K562 (cell line): ENCODE results near the gene WDR70. TPM values are rescaled to one million over a fixed set of nuclear protein-coding genes. Genes with fewer than 3 reads are reported as not detected.
A peak's percentile ranks its signal among the peaks of the same experiment; 100 is the strongest.

Experiments
- ATAC-seq: fragments of 200-7000 bp; cut with Tn5 transposase; 3 replicates; pipeline ENCODE4 v1.9.1; 2020; ENCODE audit warnings: moderate library complexity
- BruUV-seq: library from RNA; stranded (reverse); fragments of 400-500 nt; replicated peaks from 2 replicates; lab custom pipeline; 2021; lab: Mats Ljungman, UMichigan
- CTCF ChIA-PET: fragments of 300-600 bp; formaldehyde crosslinking; extraction: SDS; loops from one replicate; lab custom pipeline; 2021; ENCODE audit warnings: low intra/inter-chr PET ratio; lab: Yijun Ruan, JAX
- POLR2A ChIA-PET: fragments of 300-600, 350-650 bp; sonication (Branson Sonifier 250); formaldehyde crosslinking; extraction: SDS; loops from one replicate; lab custom pipeline; 2021; ENCODE audit warnings: antibody characterized with exemption, inconsistent platforms; lab: Yijun Ruan, JAX
- DNase-seq, 4 experiments: peaks; one replicate each; pipeline versions ENCODE4 v3.0.0 to v3.0.0-alpha.2; 2011 to 2018; ENCODE audit warnings: low spot score in 3 of 4, mixed read lengths in 3 of 4; ENCODE audit errors: extremely low read depth in 1 of 4
- FAIRE-seq: peaks from 2 replicates; lab custom pipeline; 2011; peaks lifted over from hg19 to GRCh38; lab: Jason Lieb, UNC
- H2AFZ ChIP-seq: 2 replicates; pipeline ENCODE4 v1.6.0; 2011; ENCODE audit warnings: low read depth, low read length, control low read depth, inconsistent platforms
- H3K27ac ChIP-seq: fragments of 200-600 bp; 3 replicates; pipeline ENCODE4 v1.8.0; 2011; ENCODE audit warnings: low read depth, mild to moderate bottlenecking, control low read depth, inconsistent platforms, low read length, moderate library complexity, mixed read lengths; ENCODE audit errors: extremely low read depth
- H3K27me3 ChIP-seq, 2 experiments: fragments of 300-600 bp in 1 of 2; 2 replicates in 1 of 2; 3 replicates in 1 of 2; pipeline versions ENCODE4 v1.6.0 to v1.8.0; 2011; ENCODE audit warnings: inconsistent platforms in 2 of 2, low read length in 2 of 2, mild to moderate bottlenecking in 1 of 2, mixed read lengths in 1 of 2, moderate library complexity in 1 of 2; ENCODE audit not compliant: control insufficient read depth in 2 of 2, insufficient read depth in 2 of 2
- H3K36me3 ChIP-seq: fragments of 300-600 bp; 3 replicates; pipeline ENCODE4 v1.8.0; 2011; ENCODE audit warnings: mild to moderate bottlenecking, low read length, inconsistent platforms; ENCODE audit not compliant: control insufficient read depth, insufficient read depth
- H3K4me1 ChIP-seq, 2 experiments: fragments of 200-600 bp in 1 of 2; replicated peaks in 1 of 2; 2 replicates in 1 of 2; 3 replicates in 1 of 2; pipeline versions ENCODE4 v1.5.1 to v1.8.0; 2011; ENCODE audit warnings: inconsistent platforms in 2 of 2, low read length in 2 of 2, mild to moderate bottlenecking in 1 of 2, mixed read lengths in 1 of 2, moderate library complexity in 1 of 2; ENCODE audit not compliant: control insufficient read depth in 2 of 2, insufficient read depth in 2 of 2
- H3K4me2 ChIP-seq: 2 replicates; pipeline ENCODE4 v1.6.1; 2011; ENCODE audit warnings: low read length, control low read depth, inconsistent platforms, mixed read lengths; ENCODE audit not compliant: insufficient read depth
- H3K4me3 ChIP-seq: fragments of 200-600 bp; sonication (generic), shearing (Covaris generic); 2 replicates; pipeline ENCODE4 v1.5.1; 2016; ENCODE audit warnings: control low read depth, inconsistent platforms
- H3K79me2 ChIP-seq: fragments of 200-600 bp; 3 replicates; pipeline ENCODE4 v1.8.0; 2011; ENCODE audit warnings: low read length, inconsistent platforms; ENCODE audit not compliant: control insufficient read depth, insufficient read depth
- H3K9ac ChIP-seq, 2 experiments: 2 replicates each; pipeline versions ENCODE4 v1.6.0 to v1.6.1; 2011; ENCODE audit warnings: low read depth in 2 of 2, low read length in 2 of 2, control low read depth in 1 of 2, inconsistent platforms in 1 of 2, mild to moderate bottlenecking in 1 of 2, mixed read lengths in 1 of 2; ENCODE audit not compliant: insufficient read depth in 1 of 2
- H3K9me1 ChIP-seq: one replicate; pipeline ENCODE4 v1.6.0; 2011; ENCODE audit warnings: inconsistent platforms, mild to moderate bottlenecking, low read length, moderate library complexity; ENCODE audit not compliant: control insufficient read depth, insufficient read depth
- H3K9me3 ChIP-seq: replicated peaks from 2 replicates; pipeline ENCODE4 v1.5.1; 2011; ENCODE audit warnings: low read depth, low read length, inconsistent platforms; ENCODE audit not compliant: control insufficient read depth, insufficient read depth
- H4K20me1 ChIP-seq: replicated peaks from 2 replicates; pipeline ENCODE4 v1.6.1; 2011; ENCODE audit warnings: low read length, inconsistent platforms, mixed read lengths; ENCODE audit not compliant: control insufficient read depth, insufficient read depth
- ARID1B ChIP-seq: fragments of 450-650 bp; IDR thresholded peaks from 2 replicates; pipeline ENCODE4 v1.6.1; 2016; ENCODE audit warnings: antibody characterized with exemption, mild to moderate bottlenecking, inconsistent platforms
- CBFA2T3 ChIP-seq: fragments of 450-650 bp; IDR thresholded peaks from 2 replicates; pipeline ENCODE4 v1.6.1; 2017
- ETV5 ChIP-seq: sonication (generic); formaldehyde crosslinking; IDR thresholded peaks from 2 replicates; pipeline ENCODE4 v1.4.0; 2020; ENCODE audit warnings: low read depth, mild to moderate bottlenecking, missing genetic modification reagents
- MTA1 ChIP-seq: fragments of 450-650 bp; IDR thresholded peaks from 2 replicates; pipeline ENCODE4 v1.6.1; 2017; ENCODE audit warnings: borderline replicate concordance
- NFIC ChIP-seq: fragments of 450-650 bp; IDR thresholded peaks from 2 replicates; pipeline ENCODE4 v1.6.1; 2017; ENCODE audit warnings: mild to moderate bottlenecking, inconsistent platforms
- STAT5A ChIP-seq: IDR thresholded peaks from 2 replicates; pipeline ENCODE4 v1.6.1; 2012; ENCODE audit warnings: low read length, inconsistent platforms, borderline replicate concordance
- TAF9B ChIP-seq: fragments of 450-650 bp; IDR thresholded peaks from 2 replicates; pipeline ENCODE4 v1.6.1; 2018; ENCODE audit warnings: mild to moderate bottlenecking; ENCODE audit not compliant: partially characterized antibody
- WGBS: fragments of 100-300 bp; shearing (Covaris generic); methylation state at CpG from one replicate; pipeline ENCODE4 v1.1.6; 2016; ENCODE audit warnings: low coverage, mixed read lengths; ENCODE audit not compliant: insufficient coverage; ENCODE audit errors: missing lambda C conversion rate; 5-methylcytosine and 5-hydroxymethylcytosine counted together
- in situ Hi-C: fragments of 300-500 bp; cut with MboI; formaldehyde crosslinking; loops from 4 replicates; pipeline ENCODE4 v1.15.0; 2018; ENCODE audit warnings: inconsistent platforms, mixed read lengths
- intact Hi-C: fragments of 100-400 bp; cut with micrococcal nuclease; formaldehyde crosslinking; loops from 2 replicates; pipeline ENCODE4 v1.14.2; 2022
- polyA plus RNA-seq, 8 experiments: library from polyadenylated mRNA; depleted of rRNA in 4 of 8; stranded (reverse) in 5 of 8; unstranded in 3 of 8; fragments of >200 nt; fragmentation: Nextera tagmentation in 2 of 8; fragmentation: Illumina TruSeq in 1 of 8; extraction: Ambion mirVana in 2 of 8; extraction: Trizol in 1 of 8; gene quantifications; 2 replicates each; pipeline versions ENCODE4 v1.2.1 to v1.2.3, GENCODE V29; 2011 to 2014; ENCODE audit warnings: inconsistent platforms in 1 of 8, missing spikeins in 1 of 8
- total RNA-seq, 7 experiments: library from RNA; depleted of rRNA in 6 of 7; stranded (reverse); fragments of >200 nt in 6 of 7; fragmentation: Illumina TruSeq in 2 of 7; extraction: Trizol in 2 of 7; gene quantifications; 2 replicates each; pipeline versions ENCODE4 v1.2.1 to v1.2.3, GENCODE V29; 2011 to 2021; ENCODE audit warnings: low replicate concordance in 1 of 7
- TF ChIP-seq, protein P1 (sequence below): sonication (generic); IDR thresholded peaks from 2 replicates; pipeline ENCODE4 v1.6.1; 2016

The WDR70 gene
- total and polyA plus RNA-seq, 9 of the 15 experiments (the other 6 are each of a cell fraction or from before 2014, with no cell fraction given) = 16.8 to 46.6 (median 38.8) TPM

DNA sequence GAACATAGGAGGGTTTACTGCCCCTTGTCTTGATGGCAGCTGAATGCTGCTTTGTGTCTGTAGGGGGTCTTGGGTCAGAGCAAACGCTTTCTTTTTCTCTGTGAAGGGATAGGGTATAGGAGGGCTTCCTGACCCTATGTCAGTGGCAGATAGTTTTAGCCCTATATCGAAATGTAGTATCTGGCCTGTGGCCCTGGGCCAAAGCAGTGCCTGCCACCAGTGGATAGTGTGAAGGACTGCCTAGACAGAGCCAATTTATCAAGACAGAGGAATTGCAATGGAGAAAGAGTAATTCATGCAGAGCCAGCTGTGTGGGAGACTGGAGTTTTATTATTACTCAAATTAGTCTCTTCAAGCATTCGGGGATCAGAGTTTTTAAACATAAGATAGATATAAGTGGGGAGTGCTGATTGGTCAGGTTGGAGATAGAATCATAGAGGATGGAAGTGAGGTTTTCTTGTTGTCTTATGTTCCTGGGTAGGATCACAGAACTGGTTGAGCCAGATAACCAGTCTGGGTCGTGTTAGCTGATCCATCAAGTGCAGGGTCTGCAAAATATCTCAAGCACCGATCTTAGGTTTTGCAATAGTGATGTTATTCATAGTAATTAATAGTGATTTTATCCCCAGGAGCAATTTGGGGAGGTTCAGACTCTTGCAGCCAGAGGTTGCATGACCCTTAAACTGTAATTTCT lies 282.3 kb downstream of the WDR70 start:
- Histone ChIP-seq H3K27ac (no peak overlapping the region), H2AFZ (no peak overlapping the region), H3K9ac (no peak overlapping the region), H3K9me3 (no peaks in the 10 kb centered on the region)
- FAIRE-seq = no peak
- BruUV-seq = no TSS peak
- TF ChIP-seq, protein P1, sequence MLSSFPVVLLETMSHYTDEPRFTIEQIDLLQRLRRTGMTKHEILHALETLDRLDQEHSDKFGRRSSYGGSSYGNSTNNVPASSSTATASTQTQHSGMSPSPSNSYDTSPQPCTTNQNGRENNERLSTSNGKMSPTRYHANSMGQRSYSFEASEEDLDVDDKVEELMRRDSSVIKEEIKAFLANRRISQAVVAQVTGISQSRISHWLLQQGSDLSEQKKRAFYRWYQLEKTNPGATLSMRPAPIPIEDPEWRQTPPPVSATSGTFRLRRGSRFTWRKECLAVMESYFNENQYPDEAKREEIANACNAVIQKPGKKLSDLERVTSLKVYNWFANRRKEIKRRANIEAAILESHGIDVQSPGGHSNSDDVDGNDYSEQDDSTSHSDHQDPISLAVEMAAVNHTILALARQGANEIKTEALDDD = peak; percentile 89
- no peak for TF ChIP-seq STAT5A
- no peak for TF ChIP-seq TAF9B
- TF ChIP-seq ARID1B = 0 out of 2 replicates have a peak, but pooled peaks have one; percentile 10
- no peak for TF ChIP-seq ETV5 (CRISPR knock-in tag)
- TF ChIP-seq NFIC = peak; percentile 27; the same call in 1 of the 2 replicates
- no peak for TF ChIP-seq MTA1
- TF ChIP-seq CBFA2T3 = peak; percentile 24; the same call in 1 of the 2 replicates
- TF ChIP-seq, all 486 proteins: peak for 4
- Histone ChIP-seq H3K36me3 (no peaks in the 10 kb centered on the region), H3K79me2 (no peaks in the 10 kb centered on the region), H3K27me3 (no peaks in the 10 kb centered on the region), H3K4me3 (no peak overlapping the region), H3K9me1 (no peaks in the 10 kb centered on the region), H4K20me1 (no peaks in the 10 kb centered on the region), H3K4me2 (no peak overlapping the region), H3K4me1 (peaks cover 0 to 2% of the 10 kb centered on the region in 2 experiments; a peak in 1 of 5 replicates)
- in situ Hi-C loops (no loop called here), intact Hi-C loops (no loop called here)
- ATAC-seq = peak; percentile 74
- 4% methylated on average over 5 of the region's 5 CpGs for WGBS
- DNase-seq = no peak
- CTCF ChIA-PET = no interaction called here
- POLR2A ChIA-PET = interaction anchor here (0.6 to 1.0 kb wide), 2 partner anchors 25 to 410 kb away, joined by 3 to 4 read pairs; no protein-coding TSS in a partner anchor
